CD4-positive, alpha-beta T cell (primary cell): ENCODE data around the gene TRIM47. TPM values are rescaled to one million over a fixed set of nuclear protein-coding genes. Genes with fewer than 3 reads are reported as not detected.

ENCODE experiments used
- ATAC-seq: fragments of 200-7000 bp; cut with Tn5 transposase; one replicate; pipeline ENCODE4 v1.10.0; 2022; ENCODE audit warnings: mild to moderate bottlenecking; ENCODE audit not compliant: poor library complexity
- CTCF ChIA-PET: fragments of 350-600 bp; sonication (Branson Sonifier 250); formaldehyde crosslinking; loops from one replicate; lab custom pipeline; 2021; ENCODE audit warnings: antibody characterized with exemption, inconsistent platforms; lab: Charles Lee
- POLR2A ChIA-PET: fragments of 350-600 bp; sonication (Branson Sonifier 250); formaldehyde crosslinking; loops from one replicate; lab custom pipeline; 2021; ENCODE audit warnings: antibody characterized with exemption, inconsistent platforms; lab: Charles Lee
- DNase-seq, 14 experiments: peaks; one replicate each; pipeline ENCODE4 v3.0.0-alpha.2; 2013 to 2020; ENCODE audit warnings: mixed read lengths in 2 of 14
- H3K27ac ChIP-seq, 2 donors: one replicate each; pipeline versions ENCODE4 v1.5.1 to v1.7.0; 2013; ENCODE audit warnings: low read length in 2 of 2, low read depth in 1 of 2, mild to moderate bottlenecking in 1 of 2
- H3K27me3 ChIP-seq, 2 experiments: 1 replicate in 1 of 2; 2 replicates in 1 of 2; pipeline versions ENCODE4 v1.6.1 to v1.7.0; 2013; ENCODE audit warnings: low read length in 2 of 2, control low read depth in 1 of 2, mild to moderate bottlenecking in 1 of 2, moderate library complexity in 1 of 2; ENCODE audit not compliant: insufficient read depth in 2 of 2, control insufficient read depth in 1 of 2
- H3K36me3 ChIP-seq: one replicate; pipeline ENCODE4 v1.6.1; 2013; ENCODE audit warnings: low read length, control low read depth; ENCODE audit not compliant: insufficient read depth
- H3K4me1 ChIP-seq: one replicate; pipeline ENCODE4 v1.6.1; 2013; ENCODE audit warnings: low read length, control low read depth; ENCODE audit not compliant: insufficient read depth
- H3K4me3 ChIP-seq: one replicate; pipeline ENCODE4 v1.5.1; 2013; ENCODE audit warnings: mild to moderate bottlenecking, low read length, moderate library complexity
- H3K9me3 ChIP-seq, 2 experiments: 1 replicate in 1 of 2; 2 replicates in 1 of 2; pipeline versions ENCODE4 v1.6.1 to v1.7.0; 2013; ENCODE audit warnings: low read length in 2 of 2, mild to moderate bottlenecking in 2 of 2, control low read depth in 1 of 2, moderate library complexity in 1 of 2; ENCODE audit not compliant: control insufficient read depth in 1 of 2, insufficient read depth in 1 of 2
- H3K27ac Mint-ChIP-seq: one replicate; pipeline ENCODE4 v1.8.0; 2020; ENCODE audit warnings: mixed read lengths
- H3K27me3 Mint-ChIP-seq: one replicate; pipeline ENCODE4 v1.8.0; 2021; ENCODE audit warnings: mixed read lengths
- H3K36me3 Mint-ChIP-seq: one replicate; pipeline ENCODE4 v1.8.0; 2021; ENCODE audit warnings: low read depth, mixed read lengths
- H3K4me1 Mint-ChIP-seq: one replicate; pipeline ENCODE4 v1.8.0; 2021; ENCODE audit warnings: low read depth, mixed read lengths
- H3K4me3 Mint-ChIP-seq: one replicate; pipeline ENCODE4 v1.8.0; 2020; ENCODE audit warnings: mild to moderate bottlenecking, mixed read lengths
- H3K9me3 Mint-ChIP-seq: one replicate; pipeline ENCODE4 v1.8.0; 2020; ENCODE audit warnings: mixed read lengths
- intact Hi-C, 2 experiments: fragments of 100-400 bp; cut with DNase I in 1 of 2; cut with micrococcal nuclease in 1 of 2; formaldehyde crosslinking; loops; one replicate each; pipeline versions ENCODE4 v1.15.1 to v1.9.0; 2023 to 2025; cut with DNase I, micrococcal nuclease
- total RNA-seq, 174 experiments: library from RNA in 2 of 174; stranded (reverse) in 2 of 174; gene quantifications; one replicate each; pipeline ENCODE4 v1.2.3 and lab custom pipeline; 2021 to 2026
- TF ChIP-seq, protein P1 (sequence below): fragments of 200-600 bp; IDR thresholded peaks from one replicate; pipeline ENCODE4 v1.8.0; 2022; ENCODE audit warnings: antibody characterized with exemption, mild to moderate bottlenecking

The TRIM47 gene
- total RNA-seq, 2 experiments from 2014 or later = 2.3 to 2.8 TPM

DNA sequence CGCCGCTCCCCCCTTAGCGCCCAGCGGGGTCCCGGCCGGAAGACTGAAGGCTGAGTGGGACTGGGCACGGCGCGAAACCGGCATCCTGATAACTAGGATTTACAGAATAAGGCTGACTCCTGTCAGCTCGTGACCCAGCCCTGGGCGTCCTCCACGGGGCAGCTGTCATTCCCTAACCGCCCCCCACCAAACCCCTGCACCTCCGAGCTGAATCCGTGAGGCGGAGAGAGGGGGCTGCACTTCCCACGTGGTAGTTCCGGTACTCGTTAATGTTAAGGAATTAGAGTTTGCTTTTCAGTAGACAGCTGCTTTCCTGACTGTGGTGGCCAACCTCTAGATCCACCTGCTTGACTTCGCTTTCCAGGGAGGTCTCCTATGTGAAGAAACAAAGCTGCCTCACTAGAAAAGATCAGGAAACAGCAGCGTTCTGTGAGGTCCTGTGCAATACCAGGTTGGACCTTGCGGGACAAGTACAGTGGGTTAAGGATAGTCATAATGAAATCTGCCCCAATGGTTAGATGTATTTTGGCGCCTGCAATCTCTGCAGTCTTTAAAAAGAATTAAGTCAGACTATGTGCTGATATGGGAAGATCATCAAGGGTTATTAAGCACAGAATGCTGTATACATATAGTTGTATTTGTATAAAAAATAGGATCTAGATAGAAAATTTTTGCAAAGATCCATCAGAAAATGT lies 22.2 kb downstream of the TRIM47 start:
- H3K27me3 ChIP-seq = no peaks in the 10 kb centered on the region
- H3K27ac ChIP-seq = peak overlapping the region; percentile 87 to 90
- TF ChIP-seq, protein P1, sequence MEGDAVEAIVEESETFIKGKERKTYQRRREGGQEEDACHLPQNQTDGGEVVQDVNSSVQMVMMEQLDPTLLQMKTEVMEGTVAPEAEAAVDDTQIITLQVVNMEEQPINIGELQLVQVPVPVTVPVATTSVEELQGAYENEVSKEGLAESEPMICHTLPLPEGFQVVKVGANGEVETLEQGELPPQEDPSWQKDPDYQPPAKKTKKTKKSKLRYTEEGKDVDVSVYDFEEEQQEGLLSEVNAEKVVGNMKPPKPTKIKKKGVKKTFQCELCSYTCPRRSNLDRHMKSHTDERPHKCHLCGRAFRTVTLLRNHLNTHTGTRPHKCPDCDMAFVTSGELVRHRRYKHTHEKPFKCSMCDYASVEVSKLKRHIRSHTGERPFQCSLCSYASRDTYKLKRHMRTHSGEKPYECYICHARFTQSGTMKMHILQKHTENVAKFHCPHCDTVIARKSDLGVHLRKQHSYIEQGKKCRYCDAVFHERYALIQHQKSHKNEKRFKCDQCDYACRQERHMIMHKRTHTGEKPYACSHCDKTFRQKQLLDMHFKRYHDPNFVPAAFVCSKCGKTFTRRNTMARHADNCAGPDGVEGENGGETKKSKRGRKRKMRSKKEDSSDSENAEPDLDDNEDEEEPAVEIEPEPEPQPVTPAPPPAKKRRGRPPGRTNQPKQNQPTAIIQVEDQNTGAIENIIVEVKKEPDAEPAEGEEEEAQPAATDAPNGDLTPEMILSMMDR = no peak
- peaks cover 13% of the 10 kb centered on the region for H3K36me3 Mint-ChIP-seq
- peaks cover 7% of the 10 kb centered on the region for H3K36me3 ChIP-seq
- no peak overlapping the region for H3K27ac Mint-ChIP-seq
- DNase-seq = no peak
- no peaks in the 10 kb centered on the region for H3K9me3 Mint-ChIP-seq
- ChIA-PET CTCF (interaction anchor here (1.0 to 3.2 kb wide), 9 partner anchors 12 to 113 kb away, joined by 3 to 33 read pairs (median 8); partner anchors contain the start of genes FBF1, GALK1, TRIM47 and TRIM65), POLR2A (interaction anchor here (0.6 to 5.1 kb wide), 34 partner anchors 9 to 983 kb away, joined by 3 to 230 read pairs (median 7); partner anchors contain the start of genes EXOC7, FBF1, GALK1 and LLGL2)
- peak overlapping the region; percentile 82 for H3K4me3 ChIP-seq
- no peaks in the 10 kb centered on the region for H3K9me3 ChIP-seq
- H3K4me1 ChIP-seq = peaks cover 50% of the 10 kb centered on the region
- peaks cover 29% of the 10 kb centered on the region for H3K4me1 Mint-ChIP-seq
- peak; percentile 0 for ATAC-seq
- peak overlapping the region; percentile 90 for H3K4me3 Mint-ChIP-seq
- intact Hi-C loops = loop anchor here in 1 of 2 experiments (2.0 to 10.0 kb wide), 2 partner anchors 21 to 331 kb away; partner anchors contain the start of gene LLGL2
- no peaks in the 10 kb centered on the region for H3K27me3 Mint-ChIP-seq

DNA sequence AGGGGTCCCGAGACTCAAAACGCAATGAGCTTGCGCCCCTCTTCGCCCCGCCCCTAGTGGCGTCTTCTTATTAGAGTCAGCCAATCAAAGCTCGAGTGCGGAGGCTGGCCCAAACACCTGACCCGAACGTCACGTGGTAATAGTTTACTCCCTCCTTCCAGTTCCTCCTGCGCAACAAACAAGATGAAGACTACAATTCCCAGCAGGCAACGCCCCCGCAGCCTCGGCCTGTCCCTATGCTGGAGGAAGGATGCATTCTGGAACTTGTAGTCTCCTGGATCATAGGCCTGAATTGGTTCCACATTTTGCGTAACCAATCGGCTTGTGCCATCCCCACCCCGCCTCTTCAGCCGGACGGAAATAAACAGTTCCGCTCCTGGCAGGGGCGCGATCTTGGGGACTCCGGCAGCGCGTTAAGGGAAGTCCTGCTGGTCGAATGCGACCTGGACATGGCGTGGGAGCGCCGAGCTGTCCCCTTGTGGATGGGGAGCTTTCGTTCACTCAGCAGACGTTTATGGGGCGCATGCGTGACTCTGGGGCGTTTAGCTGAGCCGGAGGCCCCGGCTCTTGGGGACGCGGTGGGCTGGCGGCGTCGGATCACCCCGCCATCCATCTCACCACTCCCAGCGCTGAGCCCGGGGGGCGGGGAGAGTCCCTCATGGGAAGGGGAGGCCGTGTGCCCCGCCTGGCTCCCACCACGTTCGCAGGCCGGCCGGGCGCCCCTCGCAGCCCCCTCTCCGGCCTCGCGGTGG lies 22.9 kb downstream of the TRIM47 start, which contains the start of gene WBP2:
TSS of gene WBP2 (minus strand) at position 26 of the 752 bp plus-strand sequence. CDS start 38 bp downstream, outside the sequence.
- Mint-ChIP-seq H3K4me1 (peaks cover 29% of the 10 kb centered on the region), H3K4me3 (peak within 1 kb of the TSS; percentile 90), H3K27me3 (no peaks in the 10 kb centered on the region), H3K36me3 (peaks cover 20% of the 10 kb centered on the region), H3K9me3 (no peaks in the 10 kb centered on the region), H3K27ac (no peak within 1 kb of the TSS)
- ChIA-PET POLR2A (interaction anchor here (0.6 to 5.1 kb wide), 54 partner anchors 9 to 982 kb away, joined by 3 to 230 read pairs (median 5); partner anchors contain the start of genes EXOC7, FBF1, GALK1 and GGA3), CTCF (interaction anchor here (0.6 to 3.2 kb wide), 16 partner anchors 10 to 566 kb away, joined by 3 to 33 read pairs (median 4); partner anchors contain the start of genes FBF1, GALK1, MRPL38 and SLC25A19)
- H3K4me1 ChIP-seq = peaks cover 45% of the 10 kb centered on the region
- intact Hi-C loops = loop anchor here (1.0 to 10.0 kb wide), 7 partner anchors 10 to 331 kb away; partner anchors contain the start of genes UNK (in 2 of the 2), LLGL2 (in 1 of the 2), MRPL38 (in 1 of the 2) and TRIM65 (in 1 of the 2)
- peak; percentile 91 for ATAC-seq
- TF ChIP-seq, protein P1 = peak; percentile 53
- no peaks in the 10 kb centered on the region for H3K9me3 ChIP-seq
- H3K27me3 ChIP-seq = no peaks in the 10 kb centered on the region
- peak; percentile 92 to 100 (median 95) for DNase-seq
- H3K36me3 ChIP-seq = peaks cover 14% of the 10 kb centered on the region
- peak within 1 kb of the TSS; percentile 82 for H3K4me3 ChIP-seq
- peak within 1 kb of the TSS; percentile 87 to 90 for H3K27ac ChIP-seq

DNA sequence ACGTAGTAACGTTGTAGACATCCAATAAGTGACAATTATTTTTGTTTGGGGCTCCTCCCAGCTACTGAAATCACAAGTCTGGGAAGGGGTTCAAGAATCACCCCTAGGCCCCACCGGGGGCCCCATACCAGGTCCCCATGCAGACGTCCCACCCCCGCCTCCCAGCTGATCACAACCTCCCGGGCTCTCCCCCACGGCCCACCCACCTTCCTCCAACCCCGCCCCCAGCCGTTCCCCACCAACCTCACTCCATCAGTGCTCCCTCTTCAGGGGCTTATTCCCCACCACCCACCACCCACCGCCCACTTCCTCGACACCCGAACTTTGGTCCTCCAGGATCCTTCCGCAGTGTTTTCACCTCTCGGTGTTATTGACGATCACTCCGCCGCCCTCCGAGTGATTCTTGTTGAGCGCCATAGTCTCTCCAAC lies 23.5 kb downstream of the TRIM47 start:
- Mint-ChIP-seq H3K9me3 (no peaks in the 10 kb centered on the region), H3K4me3 (no peak overlapping the region), H3K4me1 (peaks cover 29% of the 10 kb centered on the region), H3K27me3 (no peaks in the 10 kb centered on the region), H3K27ac (no peak overlapping the region), H3K36me3 (peaks cover 24% of the 10 kb centered on the region)
- Histone ChIP-seq H3K27ac (peak overlapping the region; percentile 65), H3K27me3 (no peaks in the 10 kb centered on the region), H3K9me3 (no peaks in the 10 kb centered on the region), H3K4me1 (peaks cover 46% of the 10 kb centered on the region), H3K36me3 (peaks cover 18% of the 10 kb centered on the region), H3K4me3 (peak overlapping the region; percentile 82)
- ChIA-PET POLR2A (interaction anchor here (0.6 to 5.1 kb wide), 51 partner anchors 10 to 981 kb away, joined by 3 to 230 read pairs (median 6); partner anchors contain the start of genes EXOC7, FBF1, GALK1 and GGA3), CTCF (interaction anchor here (0.6 to 3.2 kb wide), 16 partner anchors 9 to 566 kb away, joined by 3 to 33 read pairs (median 4); partner anchors contain the start of genes FBF1, GALK1, MRPL38 and SLC25A19)
- TF ChIP-seq, protein P1 = no peak
- peak; percentile 9 for ATAC-seq
- no peak for DNase-seq
- intact Hi-C loops = loop anchor here (1.0 to 10.0 kb wide), 6 partner anchors 10 to 330 kb away; partner anchors contain the start of genes UNK (in 2 of the 2), LLGL2 (in 1 of the 2), MRPL38 (in 1 of the 2) and TRIM65 (in 1 of the 2)
